Activated naive CD8-positive, alpha-beta T cell treated with anti-CD3 and anti-CD28 coated beads, Interleukin-2, amount 50 U/mL, for 16 hours (primary cell): Measurements from ENCODE around the gene PELI1.

Source experiments
- DNase-seq: peaks from one replicate; pipeline ENCODE4 v3.0.0-alpha.2; 2020; ENCODE audit warnings: low read depth, low spot score

Gene PELI1

GRCh38 chr2:64144057-64145013 is at the start of gene PELI1:
PELI1 (minus strand) TSS chr2:64144420; CDS start chr2:64108310, 36,110 bp downstream.
- DNase-seq = peak; percentile 89

- no peak for DNase-seq
These were observed 49.3 kb upstream of the PELI1 start for GRCh38 chr2:64193491-64193890.

GRCh38 chr2:64192664-64193105 is 48.5 kb upstream of the PELI1 start:
- no peak for DNase-seq

GRCh38 chr2:64192125-64192479 is 47.9 kb upstream of the PELI1 start:
- no peak for DNase-seq

GRCh38 chr2:64189586-64189985 is 45.4 kb upstream of the PELI1 start:
- DNase-seq = no peak

- DNase-seq = no peak
These were observed 44.9 kb upstream of the PELI1 start for GRCh38 chr2:64189167-64189566.

- no peak for DNase-seq
These were observed 42.7 kb upstream of the PELI1 start for GRCh38 chr2:64186699-64187605.

- no peak for DNase-seq
These were observed 35.5 kb upstream of the PELI1 start for GRCh38 chr2:64179582-64180321.

GRCh38 chr2:64177315-64177714 is 33.1 kb upstream of the PELI1 start:
- no peak for DNase-seq

GRCh38 chr2:64175419-64176197 is 31.4 kb upstream of the PELI1 start:
- DNase-seq = no peak

GRCh38 chr2:64173156-64174135 is 29.2 kb upstream of the PELI1 start:
- DNase-seq = no peak

GRCh38 chr2:64168756-64169155 is 24.5 kb upstream of the PELI1 start:
- DNase-seq = no peak

- DNase-seq = no peak
These were observed 24.0 kb upstream of the PELI1 start for GRCh38 chr2:64168201-64168600.

GRCh38 chr2:64166637-64167420 is 22.6 kb upstream of the PELI1 start:
- no peak for DNase-seq

GRCh38 chr2:64166212-64166611 is 22.0 kb upstream of the PELI1 start:
- DNase-seq = no peak

- no peak for DNase-seq
These were observed 21.5 kb upstream of the PELI1 start for GRCh38 chr2:64165706-64166105.

- no peak for DNase-seq
These were observed 20.4 kb upstream of the PELI1 start for GRCh38 chr2:64164629-64165028.

- DNase-seq = no peak
These were observed 18.3 kb upstream of the PELI1 start for GRCh38 chr2:64162516-64162915.

GRCh38 chr2:64157792-64158191 is 13.6 kb upstream of the PELI1 start:
- no peak for DNase-seq
